HL-60 (cell line): Measurements from ENCODE around the gene FPGS.

Source experiments
- DNase-seq, 2 experiments: peaks; one replicate each; pipeline ENCODE4 v3.0.0-alpha.2; 2010 to 2020; ENCODE audit warnings: low read depth in 1 of 2, low spot score in 1 of 2
- H3K27ac ChIP-seq: fragments of 250-450 bp; sonication (Bioruptor Pico); replicated peaks from 2 replicates; pipeline ENCODE4 v1.5.1; 2020; ENCODE audit warnings: mild to moderate bottlenecking, moderate library complexity
- H3K27me3 ChIP-seq: fragments of 250-450 bp; sonication (Bioruptor Pico); 2 replicates; pipeline ENCODE4 v1.5.1; 2021; ENCODE audit warnings: mild to moderate bottlenecking, moderate library complexity; ENCODE audit not compliant: insufficient read depth, poor library complexity, severe bottlenecking
- H3K4me3 ChIP-seq: replicated peaks from 2 replicates; pipeline ENCODE4 v1.5.1; 2011; ENCODE audit warnings: mild to moderate bottlenecking, control low read depth, low read length; ENCODE audit not compliant: insufficient read depth
- GABPA ChIP-seq: IDR thresholded peaks from 2 replicates; pipeline ENCODE4 v1.6.1; 2012; ENCODE audit warnings: low read depth
- POLR2AphosphoS5 ChIP-seq: IDR thresholded peaks from 2 replicates; pipeline ENCODE4 v1.6.1; 2012; ENCODE audit warnings: low read depth
- REST ChIP-seq: IDR thresholded peaks from 2 replicates; pipeline ENCODE4 v1.6.1; 2012; ENCODE audit warnings: low read depth; ENCODE audit not compliant: insufficient replicate concordance
- SPI1 ChIP-seq: IDR thresholded peaks from 2 replicates; pipeline ENCODE4 v1.6.1; 2012; ENCODE audit warnings: low read depth, mild to moderate bottlenecking, borderline replicate concordance
- TF ChIP-seq, protein P1 (sequence below): IDR thresholded peaks from one replicate; pipeline ENCODE4 v1.5.1; 2011; ENCODE audit warnings: low read length, control low read depth, inconsistent platforms; ENCODE audit not compliant: insufficient read depth

FPGS gene

DNA sequence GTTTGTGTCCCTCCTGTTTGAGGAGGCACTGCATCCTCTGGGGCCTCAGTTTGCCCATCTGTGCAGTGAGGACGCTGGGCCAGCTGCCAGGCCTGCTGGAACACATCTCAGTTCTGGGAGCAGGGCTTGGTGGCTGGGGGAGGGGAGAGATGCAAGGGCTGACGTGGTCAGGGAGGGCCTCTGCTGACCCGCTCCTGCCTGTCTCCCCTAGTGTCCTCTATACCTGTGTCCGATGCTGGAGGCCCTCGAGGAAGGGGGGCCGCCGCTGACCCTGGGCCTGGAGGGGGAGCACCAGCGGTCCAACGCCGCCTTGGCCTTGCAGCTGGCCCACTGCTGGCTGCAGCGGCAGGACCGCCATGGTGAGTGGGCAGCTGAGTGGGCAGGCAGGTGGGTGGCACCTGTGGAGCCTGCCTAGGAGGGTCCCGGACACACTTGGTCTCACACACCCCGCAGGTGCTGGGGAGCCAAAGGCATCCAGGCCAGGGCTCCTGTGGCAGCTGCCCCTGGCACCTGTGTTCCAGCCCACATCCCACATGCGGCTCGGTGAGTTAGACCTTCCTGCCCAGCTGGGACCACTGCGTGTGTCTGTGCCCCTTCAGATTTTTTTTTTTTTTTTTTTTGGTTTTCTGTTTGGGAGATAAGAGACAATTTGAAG, 5.8 kb downstream of the FPGS start:
- TF ChIP-seq GABPA (no peak), SPI1 (no peak), REST (no peak), POLR2AphosphoS5 (peak; percentile 3; the same call in 1 of the 2 replicates)
- TF ChIP-seq, protein P1, sequence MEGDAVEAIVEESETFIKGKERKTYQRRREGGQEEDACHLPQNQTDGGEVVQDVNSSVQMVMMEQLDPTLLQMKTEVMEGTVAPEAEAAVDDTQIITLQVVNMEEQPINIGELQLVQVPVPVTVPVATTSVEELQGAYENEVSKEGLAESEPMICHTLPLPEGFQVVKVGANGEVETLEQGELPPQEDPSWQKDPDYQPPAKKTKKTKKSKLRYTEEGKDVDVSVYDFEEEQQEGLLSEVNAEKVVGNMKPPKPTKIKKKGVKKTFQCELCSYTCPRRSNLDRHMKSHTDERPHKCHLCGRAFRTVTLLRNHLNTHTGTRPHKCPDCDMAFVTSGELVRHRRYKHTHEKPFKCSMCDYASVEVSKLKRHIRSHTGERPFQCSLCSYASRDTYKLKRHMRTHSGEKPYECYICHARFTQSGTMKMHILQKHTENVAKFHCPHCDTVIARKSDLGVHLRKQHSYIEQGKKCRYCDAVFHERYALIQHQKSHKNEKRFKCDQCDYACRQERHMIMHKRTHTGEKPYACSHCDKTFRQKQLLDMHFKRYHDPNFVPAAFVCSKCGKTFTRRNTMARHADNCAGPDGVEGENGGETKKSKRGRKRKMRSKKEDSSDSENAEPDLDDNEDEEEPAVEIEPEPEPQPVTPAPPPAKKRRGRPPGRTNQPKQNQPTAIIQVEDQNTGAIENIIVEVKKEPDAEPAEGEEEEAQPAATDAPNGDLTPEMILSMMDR: no peak
- H3K27ac ChIP-seq: no peak overlapping the region
- no peaks in the 10 kb centered on the region for H3K27me3 ChIP-seq
- H3K4me3 ChIP-seq: no peak overlapping the region
- no peak for DNase-seq

- DNase-seq: no peak
- TF ChIP-seq SPI1 (no peak), POLR2AphosphoS5 (no peak), GABPA (no peak), REST (no peak)
- TF ChIP-seq, protein P1: no peak
- no peaks in the 10 kb centered on the region for H3K27me3 ChIP-seq
- H3K27ac ChIP-seq: no peak overlapping the region
- no peak overlapping the region for H3K4me3 ChIP-seq
Measured at GRCh38 chr9:127809002-127809539, 6.4 kb downstream of the FPGS start.

GRCh38 chr9:127809540-127810377, 7.1 kb downstream of the FPGS start:
- no peak for DNase-seq
- H3K27me3 ChIP-seq: no peaks in the 10 kb centered on the region
- H3K4me3 ChIP-seq: no peak overlapping the region
- TF ChIP-seq, protein P1: no peak
- TF ChIP-seq REST: no peak
- TF ChIP-seq POLR2AphosphoS5: no peak
- no peak for TF ChIP-seq SPI1
- TF ChIP-seq GABPA: no peak
- no peak overlapping the region for H3K27ac ChIP-seq
